Epithelial cell of proximal tubule (primary cell): ENCODE data around the gene PRR5. TPM values are rescaled to one million over a fixed set of nuclear protein-coding genes. Genes with fewer than 3 reads are reported as not detected.
A peak's percentile ranks its signal among the peaks of the same experiment; 100 is the strongest.

Experiments used
- DNase-seq: peaks from one replicate; pipeline ENCODE4 v3.0.0-alpha.2; 2011; ENCODE audit warnings: low read depth
- H3K4me3 ChIP-seq: 2 replicates; pipeline ENCODE4 v1.5.1; 2011; ENCODE audit warnings: low read depth, mild to moderate bottlenecking, low read length
- total RNA-seq: library from RNA; depleted of rRNA; stranded (reverse); fragments of >200 nt; gene quantifications from 2 replicates; pipeline ENCODE4 v1.2.3, GENCODE V29; 2015
- TF ChIP-seq, protein P1 (sequence below): conservative IDR thresholded peaks from 2 replicates; pipeline ENCODE4 v1.5.1; 2012; ENCODE audit warnings: low read depth, mild to moderate bottlenecking, low read length

Gene PRR5
- total RNA-seq, 1 donor from 2014 or later, result 9.1 TPM

- no peak overlapping the region for H3K4me3 ChIP-seq
- TF ChIP-seq, protein P1, sequence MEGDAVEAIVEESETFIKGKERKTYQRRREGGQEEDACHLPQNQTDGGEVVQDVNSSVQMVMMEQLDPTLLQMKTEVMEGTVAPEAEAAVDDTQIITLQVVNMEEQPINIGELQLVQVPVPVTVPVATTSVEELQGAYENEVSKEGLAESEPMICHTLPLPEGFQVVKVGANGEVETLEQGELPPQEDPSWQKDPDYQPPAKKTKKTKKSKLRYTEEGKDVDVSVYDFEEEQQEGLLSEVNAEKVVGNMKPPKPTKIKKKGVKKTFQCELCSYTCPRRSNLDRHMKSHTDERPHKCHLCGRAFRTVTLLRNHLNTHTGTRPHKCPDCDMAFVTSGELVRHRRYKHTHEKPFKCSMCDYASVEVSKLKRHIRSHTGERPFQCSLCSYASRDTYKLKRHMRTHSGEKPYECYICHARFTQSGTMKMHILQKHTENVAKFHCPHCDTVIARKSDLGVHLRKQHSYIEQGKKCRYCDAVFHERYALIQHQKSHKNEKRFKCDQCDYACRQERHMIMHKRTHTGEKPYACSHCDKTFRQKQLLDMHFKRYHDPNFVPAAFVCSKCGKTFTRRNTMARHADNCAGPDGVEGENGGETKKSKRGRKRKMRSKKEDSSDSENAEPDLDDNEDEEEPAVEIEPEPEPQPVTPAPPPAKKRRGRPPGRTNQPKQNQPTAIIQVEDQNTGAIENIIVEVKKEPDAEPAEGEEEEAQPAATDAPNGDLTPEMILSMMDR, result no peak
- DNase-seq, result no peak
Observed at GRCh38 chr22:44693145-44693544, 8.9 kb upstream of the PRR5 start.

DNA sequence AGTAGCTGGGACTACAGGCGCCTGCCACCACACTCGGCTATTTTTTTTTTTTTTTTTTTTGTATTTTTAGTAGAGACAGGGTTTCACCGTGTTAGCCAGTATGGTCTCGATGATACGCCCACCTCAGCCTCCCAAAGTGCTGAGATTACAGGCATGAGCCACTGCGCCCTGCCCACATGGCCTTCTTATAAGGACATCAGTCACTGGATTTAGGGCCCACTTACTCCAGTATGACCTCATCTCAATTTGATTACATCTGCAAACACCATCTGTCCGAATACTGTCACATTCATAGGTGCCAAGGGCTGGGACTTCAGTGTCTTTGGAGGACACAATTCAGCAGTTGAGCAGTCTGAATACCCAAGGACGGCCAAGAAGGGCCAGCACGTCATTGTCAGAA, 8.2 kb upstream of the PRR5 start:
- no peak for DNase-seq
- no peak overlapping the region for H3K4me3 ChIP-seq
- TF ChIP-seq, protein P1, result no peak

DNA sequence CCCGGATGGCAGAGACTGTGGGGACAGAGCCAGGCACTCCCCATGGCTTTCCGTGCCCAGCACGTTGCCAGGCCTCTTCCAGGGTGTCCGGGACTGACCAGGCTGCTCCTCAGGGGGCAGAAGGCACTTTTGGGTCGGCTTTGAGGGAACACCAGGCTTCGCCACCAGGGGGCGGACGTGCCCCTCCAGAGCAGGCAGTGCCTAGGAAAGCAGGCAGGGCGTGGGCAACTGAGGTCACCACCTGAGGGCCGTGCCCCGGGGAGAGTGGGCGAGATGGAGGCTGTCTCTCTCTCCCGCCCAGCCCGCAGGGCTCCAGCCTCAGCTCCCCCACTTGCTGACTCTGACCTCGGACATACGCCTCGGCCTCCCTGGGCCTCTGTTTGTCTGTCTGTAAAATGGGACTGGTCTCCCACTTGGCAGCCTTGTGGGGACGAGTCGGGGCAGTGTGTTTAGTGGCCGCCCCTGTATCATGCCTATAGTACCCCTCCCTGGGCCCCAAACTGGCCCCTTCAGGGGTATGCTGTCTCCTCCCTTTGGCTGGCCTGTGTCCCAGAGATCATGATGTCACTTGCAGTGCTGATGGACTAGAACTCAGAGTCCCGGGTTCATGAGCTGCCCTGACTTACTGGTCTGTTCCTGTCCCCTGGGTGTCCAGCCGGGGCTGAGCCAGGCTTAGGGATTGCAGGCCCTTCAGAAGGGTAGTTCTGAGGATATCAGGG, 4.4 kb upstream of the PRR5 start:
- DNase-seq, result no peak
- no peak overlapping the region for H3K4me3 ChIP-seq
- TF ChIP-seq, protein P1, result peak; percentile 94

GRCh38 chr22:44698531-44699421, 3.2 kb upstream of the PRR5 start:
- TF ChIP-seq, protein P1, result no peak
- no peak overlapping the region for H3K4me3 ChIP-seq
- no peak for DNase-seq

DNA sequence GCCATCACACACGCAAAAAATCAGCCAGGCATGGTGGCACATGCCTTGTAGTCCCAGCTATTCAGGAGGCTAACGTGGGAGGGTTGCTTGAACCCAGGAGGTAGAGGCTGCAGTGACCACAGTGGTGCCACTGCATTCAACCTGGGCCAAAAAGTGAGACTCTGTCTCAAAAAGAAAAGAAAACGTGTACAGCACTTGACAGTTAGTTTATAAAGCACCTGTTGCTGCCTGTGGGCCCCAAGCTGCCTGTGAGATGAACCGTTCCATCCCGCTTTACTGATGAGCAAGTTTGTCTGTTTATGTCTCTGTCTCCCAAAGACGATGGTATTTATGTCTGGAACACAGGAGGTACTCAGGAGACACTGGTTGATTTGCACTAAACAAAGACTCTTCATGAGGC, 1.5 kb upstream of the PRR5 start:
- no peak for DNase-seq
- TF ChIP-seq, protein P1, result no peak
- no peak overlapping the region for H3K4me3 ChIP-seq

GRCh38 chr22:44701187-44701790, 715 bp upstream of the PRR5 start:
- H3K4me3 ChIP-seq, result peak overlapping the region; percentile 31
- TF ChIP-seq, protein P1, result no peak
- no peak for DNase-seq
